Keratinocyte (primary cell): ENCODE data around the gene WNT7B. TPM values are rescaled to one million over a fixed set of nuclear protein-coding genes. Genes with fewer than 3 reads are reported as not detected.

Experiments
- DNase-seq: peaks from one replicate; pipeline ENCODE4 v3.0.0-alpha.2; 2011; ENCODE audit warnings: low read depth, missing footprints, low spot score
- FAIRE-seq: peaks from 2 replicates; lab custom pipeline; 2011; peaks lifted over from hg19 to GRCh38; lab: Jason Lieb, UNC
- H2AFZ ChIP-seq: 2 replicates; pipeline ENCODE4 v1.6.0; 2012; ENCODE audit warnings: low read length, control low read depth, inconsistent platforms; ENCODE audit not compliant: control insufficient read depth
- H3K27ac ChIP-seq: 2 replicates; pipeline ENCODE4 v1.5.1; 2011; ENCODE audit warnings: low read length; ENCODE audit not compliant: control insufficient read depth, insufficient read depth
- H3K27me3 ChIP-seq: 3 replicates; pipeline ENCODE4 v1.6.0; 2011; ENCODE audit warnings: low read length; ENCODE audit not compliant: control insufficient read depth, insufficient read depth; ENCODE audit errors: extremely low read depth
- H3K36me3 ChIP-seq, 2 experiments: 2 replicates in 1 of 2; 3 replicates in 1 of 2; pipeline ENCODE4 v1.5.1; 2011; ENCODE audit warnings: low read length in 2 of 2, mild to moderate bottlenecking in 1 of 2; ENCODE audit not compliant: control insufficient read depth in 2 of 2, insufficient read depth in 2 of 2; ENCODE audit errors: extremely low read depth in 1 of 2
- H3K4me1 ChIP-seq: 3 replicates; pipeline ENCODE4 v1.5.1; 2011; ENCODE audit warnings: low read length; ENCODE audit not compliant: control insufficient read depth, insufficient read depth; ENCODE audit errors: extremely low read depth
- H3K4me2 ChIP-seq: 3 replicates; pipeline ENCODE4 v1.6.0; 2011; ENCODE audit warnings: low read depth, low read length; ENCODE audit not compliant: control insufficient read depth, insufficient read depth; ENCODE audit errors: extremely low read depth
- H3K4me3 ChIP-seq, 3 experiments: fragments of 200-600 bp in 1 of 3; sonication (generic) in 1 of 3; 2 replicates in 2 of 3; 3 replicates in 1 of 3; pipeline ENCODE4 v1.5.1; 2011 to 2016; ENCODE audit warnings: low read length in 3 of 3, mild to moderate bottlenecking in 3 of 3, control low read depth in 2 of 3, inconsistent platforms in 1 of 3, low read depth in 1 of 3, mixed read lengths in 1 of 3, mixed run types in 1 of 3, moderate library complexity in 1 of 3; ENCODE audit not compliant: control insufficient read depth in 2 of 3, insufficient read depth in 2 of 3; ENCODE audit errors: extremely low read depth in 1 of 3
- H3K79me2 ChIP-seq: 2 replicates; pipeline ENCODE4 v1.6.0; 2012; ENCODE audit warnings: low read length; ENCODE audit not compliant: control insufficient read depth, insufficient read depth
- H3K9ac ChIP-seq: 3 replicates; pipeline ENCODE4 v1.6.0; 2011; ENCODE audit warnings: low read length; ENCODE audit not compliant: control insufficient read depth, insufficient read depth; ENCODE audit errors: extremely low read depth
- H3K9me1 ChIP-seq: 3 replicates; pipeline ENCODE4 v1.6.0; 2011; ENCODE audit warnings: low read length; ENCODE audit not compliant: control insufficient read depth, insufficient read depth; ENCODE audit errors: extremely low read depth
- H3K9me3 ChIP-seq: 2 replicates; pipeline ENCODE4 v1.5.1; 2012; ENCODE audit warnings: low read depth, low read length; ENCODE audit not compliant: control insufficient read depth
- H4K20me1 ChIP-seq: 3 replicates; pipeline ENCODE4 v1.6.0; 2011; ENCODE audit warnings: low read length; ENCODE audit not compliant: control insufficient read depth, insufficient read depth; ENCODE audit errors: extremely low read depth
- EZH2 ChIP-seq: IDR thresholded peaks from one replicate; pipeline ENCODE4 v1.6.1; 2012; ENCODE audit warnings: inconsistent platforms, mild to moderate bottlenecking, low read length, moderate library complexity
- dilution Hi-C: fragments of 300-500 bp; cut with MboI; formaldehyde crosslinking; loops from one replicate; pipeline ENCODE4 v1.7.0; 2020; ENCODE audit warnings: low sequenced_read_pairs; ENCODE audit not compliant: extremely low pct_ligation_motif_present
- polyA plus RNA-seq, 5 experiments: library from polyadenylated mRNA; depleted of rRNA in 3 of 5; stranded (reverse) in 3 of 5; stranded (forward) in 1 of 5; unstranded in 1 of 5; fragments of >200 nt; gene quantifications; 1 replicate in 1 of 5; 2 replicates in 3 of 5; 3 replicates in 1 of 5; pipeline versions ENCODE4 v1.2.1 to v1.2.3, GENCODE V29; 2011 to 2012; ENCODE audit warnings: missing spikeins in 2 of 5, low read depth in 1 of 5, low replicate concordance in 1 of 5
- TF ChIP-seq, protein P1 (sequence below), 3 experiments: IDR thresholded peaks in 1 of 3; conservative IDR thresholded peaks in 1 of 3; optimal IDR thresholded peaks in 1 of 3; 2 replicates in 2 of 3; 3 replicates in 1 of 3; pipeline versions ENCODE3 to v1.5.1; 2011; ENCODE audit warnings: low read length in 3 of 3, mild to moderate bottlenecking in 3 of 3, moderate library complexity in 2 of 3, control low read depth in 1 of 3, inconsistent platforms in 1 of 3; ENCODE audit not compliant: insufficient read depth in 2 of 3; ENCODE audit errors: extremely low read depth in 1 of 3

Gene WNT7B
- polyA plus RNA-seq, 1 donor (not counting 4 experiments of a cell fraction or from before 2014, with no cell fraction given) = 1.7 TPM

- no peaks in the 10 kb centered on the region for H3K36me3 ChIP-seq
- H3K27me3 ChIP-seq = peaks cover 72% of the 10 kb centered on the region
- H3K79me2 ChIP-seq = no peaks in the 10 kb centered on the region
- dilution Hi-C loops = no loop called here
- H4K20me1 ChIP-seq = peaks cover 4% of the 10 kb centered on the region
- TF ChIP-seq, protein P1, sequence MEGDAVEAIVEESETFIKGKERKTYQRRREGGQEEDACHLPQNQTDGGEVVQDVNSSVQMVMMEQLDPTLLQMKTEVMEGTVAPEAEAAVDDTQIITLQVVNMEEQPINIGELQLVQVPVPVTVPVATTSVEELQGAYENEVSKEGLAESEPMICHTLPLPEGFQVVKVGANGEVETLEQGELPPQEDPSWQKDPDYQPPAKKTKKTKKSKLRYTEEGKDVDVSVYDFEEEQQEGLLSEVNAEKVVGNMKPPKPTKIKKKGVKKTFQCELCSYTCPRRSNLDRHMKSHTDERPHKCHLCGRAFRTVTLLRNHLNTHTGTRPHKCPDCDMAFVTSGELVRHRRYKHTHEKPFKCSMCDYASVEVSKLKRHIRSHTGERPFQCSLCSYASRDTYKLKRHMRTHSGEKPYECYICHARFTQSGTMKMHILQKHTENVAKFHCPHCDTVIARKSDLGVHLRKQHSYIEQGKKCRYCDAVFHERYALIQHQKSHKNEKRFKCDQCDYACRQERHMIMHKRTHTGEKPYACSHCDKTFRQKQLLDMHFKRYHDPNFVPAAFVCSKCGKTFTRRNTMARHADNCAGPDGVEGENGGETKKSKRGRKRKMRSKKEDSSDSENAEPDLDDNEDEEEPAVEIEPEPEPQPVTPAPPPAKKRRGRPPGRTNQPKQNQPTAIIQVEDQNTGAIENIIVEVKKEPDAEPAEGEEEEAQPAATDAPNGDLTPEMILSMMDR (optimal IDR thresholded peaks at IDR 0.05 in 1 of 3, IDR thresholded peaks at IDR 0.05 in 1 of 3, conservative IDR thresholded peaks at IDR 0.05 in 1 of 3; ENCODE audit: extremely low read depth in 1 of 3, insufficient read depth in 2 of 3, low read length in 3 of 3) = no peak
- no peak for TF ChIP-seq EZH2
- peaks cover 13% of the 10 kb centered on the region for H3K4me1 ChIP-seq
- no peaks in the 10 kb centered on the region for H3K9me1 ChIP-seq
- no peak overlapping the region for H3K4me2 ChIP-seq
- no peaks in the 10 kb centered on the region for H3K9me3 ChIP-seq
- no peak overlapping the region for H3K9ac ChIP-seq
- H3K4me3 ChIP-seq = no peak overlapping the region
- FAIRE-seq (no peak), DNase-seq (no peak)
- no peak overlapping the region for H3K27ac ChIP-seq
- no peak overlapping the region for H2AFZ ChIP-seq
These were observed 70.8 kb downstream of the WNT7B start for GRCh38 chr22:45905924-45906865.

DNA sequence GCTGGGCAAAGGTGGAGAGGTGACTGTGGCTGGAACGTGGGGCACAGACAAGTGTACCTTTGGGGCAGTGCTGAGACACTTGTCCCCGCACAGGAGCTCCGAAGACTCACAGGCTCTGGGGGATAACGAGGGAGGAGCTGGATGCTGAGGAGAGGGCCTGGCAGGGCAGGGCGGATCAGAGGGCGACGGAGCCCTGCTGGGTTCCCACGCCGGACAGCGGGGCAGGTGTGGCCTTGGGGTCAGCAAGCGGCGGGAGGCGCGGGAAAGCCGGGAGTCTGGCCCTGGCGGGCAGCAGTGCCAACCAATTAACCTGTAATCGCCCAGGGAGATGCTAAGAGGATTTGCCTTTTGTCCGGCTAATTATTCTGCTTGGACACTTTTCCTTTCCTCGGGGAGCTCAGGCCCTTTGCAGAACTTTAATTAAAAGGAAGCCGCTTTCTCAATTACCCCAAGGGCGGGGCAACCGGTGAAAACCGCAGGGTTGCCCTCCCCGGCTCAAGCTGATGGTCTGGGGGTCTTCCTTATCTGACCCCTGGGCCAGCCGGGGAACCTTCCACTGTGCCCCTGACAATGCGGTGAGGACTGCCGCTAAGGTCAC lies 71.5 kb downstream of the WNT7B start:
- Histone ChIP-seq H3K4me2 (no peak overlapping the region), H3K27me3 (peaks cover 65% of the 10 kb centered on the region), H3K27ac (no peak overlapping the region), H3K36me3 (no peaks in the 10 kb centered on the region), H3K79me2 (no peaks in the 10 kb centered on the region), H3K4me3 (no peak overlapping the region), H3K9ac (no peak overlapping the region), H2AFZ (no peak overlapping the region), H3K4me1 (peaks cover 10% of the 10 kb centered on the region), H3K9me3 (no peaks in the 10 kb centered on the region), H4K20me1 (peaks cover 4% of the 10 kb centered on the region), H3K9me1 (no peaks in the 10 kb centered on the region)
- DNase-seq (no peak), FAIRE-seq (no peak)
- TF ChIP-seq EZH2 = no peak
- TF ChIP-seq, protein P1 (optimal IDR thresholded peaks at IDR 0.05 in 1 of 3, IDR thresholded peaks at IDR 0.05 in 1 of 3, conservative IDR thresholded peaks at IDR 0.05 in 1 of 3; ENCODE audit: extremely low read depth in 1 of 3, insufficient read depth in 2 of 3, low read length in 3 of 3) = no peak
- dilution Hi-C loops = no loop called here
